Ectodermal cell (in vitro differentiated cells): Measurements from ENCODE around the gene ABHD6.

Experiments
- H3K27ac ChIP-seq: 2 replicates; pipeline ENCODE4 v1.7.0; 2013; ENCODE audit warnings: mild to moderate bottlenecking, low read depth, low read length; ENCODE audit not compliant: insufficient read depth, poor library complexity, severe bottlenecking
- H3K27me3 ChIP-seq: 2 replicates; pipeline ENCODE4 v1.7.0; 2013; ENCODE audit warnings: mild to moderate bottlenecking, low read length; ENCODE audit not compliant: insufficient read depth, control insufficient read depth, poor library complexity, severe bottlenecking
- H3K36me3 ChIP-seq: one replicate; pipeline ENCODE4 v1.7.0; 2013; ENCODE audit warnings: low read length; ENCODE audit not compliant: control insufficient read depth, insufficient read depth
- H3K4me1 ChIP-seq: one replicate; pipeline ENCODE4 v1.7.0; 2013; ENCODE audit warnings: low read length; ENCODE audit not compliant: control insufficient read depth, insufficient read depth
- H3K4me3 ChIP-seq: 2 replicates; pipeline ENCODE4 v1.7.0; 2013; ENCODE audit warnings: low read depth, low read length, control low read depth; ENCODE audit not compliant: insufficient read depth
- H3K9me3 ChIP-seq: 2 replicates; pipeline ENCODE4 v1.7.0; 2013; ENCODE audit warnings: mild to moderate bottlenecking, low read length, moderate library complexity; ENCODE audit not compliant: control insufficient read depth
- WGBS, 2 experiments: methylation state at CpG; one replicate each; pipeline ENCODE4 v1.1.7; 2013; ENCODE audit warnings: missing lambda C conversion rate in 2 of 2; 5-methylcytosine and 5-hydroxymethylcytosine counted together

The ABHD6 gene

GRCh38 chr3:58329150-58329921, 91.7 kb downstream of the ABHD6 start:
- 89 to 94% methylated on average over 7 to 8 of the region's 8 CpGs for WGBS, 2 experiments
- no peak overlapping the region for H3K4me3 ChIP-seq
- H3K4me1 ChIP-seq, result peaks cover 6% of the 10 kb centered on the region
- H3K27me3 ChIP-seq, result peaks cover 16% of the 10 kb centered on the region
- no peak overlapping the region for H3K27ac ChIP-seq
- H3K36me3 ChIP-seq, result no peaks in the 10 kb centered on the region
- H3K9me3 ChIP-seq, result no peaks in the 10 kb centered on the region

GRCh38 chr3:58329922-58330413, 92.4 kb downstream of the ABHD6 start:
- WGBS, 2 experiments, result 87 to 93% methylated on average over 4 of the region's 5 CpGs
- H3K4me3 ChIP-seq, result no peak overlapping the region
- peaks cover 6% of the 10 kb centered on the region for H3K4me1 ChIP-seq
- peaks cover 22% of the 10 kb centered on the region for H3K27me3 ChIP-seq
- no peak overlapping the region for H3K27ac ChIP-seq
- no peaks in the 10 kb centered on the region for H3K9me3 ChIP-seq
- H3K36me3 ChIP-seq, result no peaks in the 10 kb centered on the region

GRCh38 chr3:58331593-58332152, 94.1 kb downstream of the ABHD6 start:
- Histone ChIP-seq H3K9me3 (no peaks in the 10 kb centered on the region), H3K4me1 (peaks cover 6% of the 10 kb centered on the region), H3K27me3 (peaks cover 22% of the 10 kb centered on the region), H3K27ac (no peak overlapping the region), H3K36me3 (no peaks in the 10 kb centered on the region), H3K4me3 (no peak overlapping the region)
- WGBS, 2 experiments, result 91 to 96% methylated on average over 4 of the region's 4 CpGs

- Histone ChIP-seq H3K4me1 (peaks cover 6% of the 10 kb centered on the region), H3K27me3 (peaks cover 22% of the 10 kb centered on the region), H3K27ac (no peak within 1 kb of the TSS), H3K9me3 (no peaks in the 10 kb centered on the region), H3K36me3 (no peaks in the 10 kb centered on the region), H3K4me3 (peak within 1 kb of the TSS; percentile 51)
- 2% methylated on average over 79 of the region's 79 CpGs for WGBS, 2 experiments
These were observed 95.1 kb downstream of the ABHD6 start, which contains the start of gene PXK for GRCh38 chr3:58332575-58333188. Gene PXK (plus strand): TSS chr3:58332892. CDS start chr3:58332989, 97 bp downstream.

GRCh38 chr3:58333206-58334012, 95.8 kb downstream of the ABHD6 start:
- Histone ChIP-seq H3K4me1 (peaks cover 6% of the 10 kb centered on the region), H3K27me3 (peaks cover 22% of the 10 kb centered on the region), H3K27ac (no peak overlapping the region), H3K9me3 (no peaks in the 10 kb centered on the region), H3K4me3 (peak overlapping the region; percentile 51), H3K36me3 (no peaks in the 10 kb centered on the region)
- 1 to 2% methylated on average over 37 of the region's 37 CpGs for WGBS, 2 experiments

- peaks cover 6% of the 10 kb centered on the region for H3K4me1 ChIP-seq
- H3K27ac ChIP-seq, result no peak overlapping the region
- H3K27me3 ChIP-seq, result peaks cover 22% of the 10 kb centered on the region
- no peaks in the 10 kb centered on the region for H3K9me3 ChIP-seq
- H3K36me3 ChIP-seq, result no peaks in the 10 kb centered on the region
- WGBS, 2 experiments, result 23 to 24% methylated on average over 3 to 4 of the region's 4 CpGs
- H3K4me3 ChIP-seq, result peak overlapping the region; percentile 51
These were observed 96.4 kb downstream of the ABHD6 start for GRCh38 chr3:58334013-58334321.

- 71% methylated on average over 1 of the region's 1 CpG; no CpG with 5 or more reads in 1 of the 2 experiments for WGBS, 2 experiments
- Histone ChIP-seq H3K4me1 (peaks cover 6% of the 10 kb centered on the region), H3K36me3 (no peaks in the 10 kb centered on the region), H3K9me3 (no peaks in the 10 kb centered on the region), H3K27ac (no peak overlapping the region), H3K27me3 (peaks cover 22% of the 10 kb centered on the region), H3K4me3 (no peak overlapping the region)
These were observed 96.9 kb downstream of the ABHD6 start for GRCh38 chr3:58334506-58334884.

- H3K4me1 ChIP-seq, result peaks cover 6% of the 10 kb centered on the region
- no peaks in the 10 kb centered on the region for H3K9me3 ChIP-seq
- H3K27me3 ChIP-seq, result peaks cover 22% of the 10 kb centered on the region
- no peaks in the 10 kb centered on the region for H3K36me3 ChIP-seq
- WGBS, 2 experiments, result 65 to 66% methylated on average over 1 of the region's 1 CpG
- H3K27ac ChIP-seq, result no peak overlapping the region
- H3K4me3 ChIP-seq, result no peak overlapping the region
These were observed 98.0 kb downstream of the ABHD6 start for GRCh38 chr3:58335652-58335947.

GRCh38 chr3:58336135-58336882, 98.7 kb downstream of the ABHD6 start:
- Histone ChIP-seq H3K4me3 (no peak overlapping the region), H3K27me3 (peaks cover 22% of the 10 kb centered on the region), H3K4me1 (peaks cover 6% of the 10 kb centered on the region), H3K36me3 (no peaks in the 10 kb centered on the region), H3K27ac (no peak overlapping the region), H3K9me3 (no peaks in the 10 kb centered on the region)
- WGBS, 2 experiments, result 94 to 95% methylated on average over 2 to 3 of the region's 3 CpGs
